ENCODE data around the gene SH3RF1.

The SH3RF1 gene

GRCh38 chr4:169250796-169251195 lies 20.0 kb downstream of the SH3RF1 start:
- DNase-seq: no peak

GRCh38 chr4:169249999-169250398 lies 20.8 kb downstream of the SH3RF1 start:
- no peak for DNase-seq

GRCh38 chr4:169249214-169249973 lies 21.4 kb downstream of the SH3RF1 start:
- no peak for DNase-seq

- DNase-seq: no peak
Observed at GRCh38 chr4:169248645-169249044, 22.1 kb downstream of the SH3RF1 start.

GRCh38 chr4:169246957-169247396 lies 23.8 kb downstream of the SH3RF1 start:
- no peak for DNase-seq

GRCh38 chr4:169246279-169246678 lies 24.5 kb downstream of the SH3RF1 start:
- DNase-seq: no peak

GRCh38 chr4:169245061-169245460 lies 25.7 kb downstream of the SH3RF1 start:
- no peak for DNase-seq

GRCh38 chr4:169243825-169244609 lies 26.7 kb downstream of the SH3RF1 start:
- DNase-seq: no peak

- DNase-seq: no peak
Observed at GRCh38 chr4:169241464-169241863, 29.3 kb downstream of the SH3RF1 start.

GRCh38 chr4:169239221-169239905 lies 31.4 kb downstream of the SH3RF1 start:
- no peak for DNase-seq

- DNase-seq: no peak
Observed at GRCh38 chr4:169238445-169238844, 32.3 kb downstream of the SH3RF1 start.

GRCh38 chr4:169236873-169237626 lies 33.7 kb downstream of the SH3RF1 start:
- no peak for DNase-seq

- no peak for DNase-seq
Observed at GRCh38 chr4:169236078-169236477, 34.7 kb downstream of the SH3RF1 start.

- no peak for DNase-seq
Observed at GRCh38 chr4:169234137-169234855, 36.5 kb downstream of the SH3RF1 start.

GRCh38 chr4:169233691-169234090 lies 37.1 kb downstream of the SH3RF1 start:
- DNase-seq: no peak

GRCh38 chr4:169231647-169232262 lies 39.0 kb downstream of the SH3RF1 start:
- DNase-seq: peak; percentile 82

GRCh38 chr4:169229571-169230028 lies 41.2 kb downstream of the SH3RF1 start:
- DNase-seq: no peak

GRCh38 chr4:169228076-169228475 lies 42.7 kb downstream of the SH3RF1 start:
- no peak for DNase-seq

GRCh38 chr4:169226565-169226964 lies 44.2 kb downstream of the SH3RF1 start:
- no peak for DNase-seq

- no peak for DNase-seq
Observed at GRCh38 chr4:169225812-169226211, 44.9 kb downstream of the SH3RF1 start.

GRCh38 chr4:169225058-169225751 lies 45.6 kb downstream of the SH3RF1 start:
- DNase-seq: peak; percentile 62
